Activated T-helper 9 cell treated with anti-CD3 and anti-CD28 coated beads, Interleukin-2, amount 50 U/mL, for 16 hours (primary cell): ENCODE data around the gene NRG2.

Experiments used
- DNase-seq: peaks from one replicate; pipeline ENCODE4 v3.0.0-alpha.2; 2020; ENCODE audit warnings: low read depth

The NRG2 gene

GRCh38 chr5:140042643-140043507 is at the start of gene NRG2:
NRG2 (minus strand) TSS chr5:140043299.
- peak; percentile 13 for DNase-seq

DNA sequence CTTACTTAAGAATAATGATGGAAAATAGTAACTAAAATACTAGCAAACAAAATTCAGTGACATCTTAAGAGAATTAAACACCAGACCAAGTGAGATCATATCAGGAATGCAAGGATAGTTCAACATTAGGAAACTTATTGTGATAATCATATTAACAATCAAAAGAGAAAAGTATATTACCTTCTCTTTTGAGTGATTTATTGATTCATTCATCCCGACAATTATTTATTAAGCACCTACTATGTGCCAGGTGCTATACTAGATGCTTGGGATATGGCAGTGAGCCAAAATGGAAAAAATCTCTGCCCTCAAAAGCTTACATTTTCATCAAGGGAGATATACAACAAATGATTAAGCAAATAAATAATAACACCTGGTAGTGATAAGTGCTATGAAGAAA is 47.2 kb upstream of the NRG2 start:
- no peak for DNase-seq

GRCh38 chr5:140084541-140084940 is 41.4 kb upstream of the NRG2 start:
- no peak for DNase-seq

- no peak for DNase-seq
These were observed 40.6 kb upstream of the NRG2 start for GRCh38 chr5:140083650-140084049.

DNA sequence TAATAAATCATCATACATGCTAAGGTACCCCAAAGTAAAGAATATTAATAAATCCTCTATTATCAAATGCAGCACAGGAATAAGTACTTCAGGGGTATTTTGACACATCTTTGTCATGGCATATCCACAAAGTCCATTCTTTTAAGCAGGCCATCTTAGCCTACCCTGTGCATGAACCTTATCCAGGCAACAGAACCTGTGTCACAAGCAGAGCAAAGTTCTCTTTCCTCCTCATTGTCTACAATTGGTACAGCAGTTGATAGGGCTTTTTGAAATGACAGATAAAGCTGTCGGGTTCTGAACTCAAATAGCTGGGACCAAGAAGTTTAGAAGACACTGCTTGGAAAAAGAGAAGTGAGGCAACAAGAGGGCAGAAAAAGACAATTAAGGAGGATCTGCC is 40.0 kb upstream of the NRG2 start:
- no peak for DNase-seq

- DNase-seq: no peak
These were observed 33.7 kb upstream of the NRG2 start for GRCh38 chr5:140076788-140077187.

DNA sequence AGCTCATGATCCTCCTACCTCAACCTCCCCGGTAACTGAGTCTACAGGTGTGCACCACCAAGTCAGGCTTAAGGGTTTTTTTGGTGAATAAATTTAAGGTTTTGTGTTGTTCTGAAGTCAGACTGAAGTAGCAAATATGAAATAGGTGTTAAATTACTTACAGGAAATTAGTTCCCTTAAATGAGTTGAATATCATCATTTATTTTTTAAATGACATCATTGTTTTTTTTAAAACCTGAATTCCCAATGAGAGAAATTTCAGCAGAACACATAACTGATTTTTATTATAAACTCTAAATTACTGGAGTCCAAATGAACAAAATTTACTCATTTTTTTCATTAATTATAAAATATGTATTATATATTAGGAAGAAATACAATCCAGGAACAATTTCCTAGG is 33.0 kb upstream of the NRG2 start:
- DNase-seq: no peak

DNA sequence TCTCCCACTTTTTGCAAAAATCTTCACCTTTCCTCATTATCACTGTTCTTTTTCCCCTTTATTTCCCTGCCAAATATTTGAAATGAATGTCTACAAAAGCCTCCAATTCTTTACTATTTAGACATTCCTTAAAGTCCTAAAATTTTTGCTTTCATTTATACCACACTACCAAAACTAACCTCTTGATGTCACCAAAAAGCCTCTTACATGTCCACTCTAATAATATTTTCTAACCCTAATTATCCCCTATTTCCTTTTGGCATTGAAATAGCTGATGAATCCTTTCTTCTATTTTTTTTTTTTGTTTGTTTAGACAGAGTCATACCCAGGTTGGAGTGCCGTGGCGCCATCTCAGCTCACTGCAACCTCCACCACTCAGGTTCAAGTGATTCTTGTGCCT is 32.3 kb upstream of the NRG2 start:
- DNase-seq: no peak

DNA sequence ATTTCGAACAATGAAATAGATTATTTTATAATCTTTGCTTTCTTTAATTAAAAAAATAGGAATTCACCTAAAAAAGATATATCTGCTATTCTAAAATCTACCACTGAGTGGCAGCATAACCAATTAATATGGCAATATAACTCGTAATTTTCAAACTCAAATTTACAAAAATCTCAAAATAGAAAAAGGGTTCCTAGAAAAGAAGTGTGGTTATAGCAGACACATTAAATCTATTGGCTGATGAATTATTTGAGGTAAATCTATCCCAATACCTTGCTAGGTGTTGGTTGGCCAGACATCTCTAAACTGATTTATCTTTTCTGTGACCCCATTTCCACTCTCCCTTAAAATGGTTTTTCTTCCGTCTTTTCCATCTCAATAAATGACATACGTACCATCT is 30.2 kb upstream of the NRG2 start:
- DNase-seq: no peak

DNA sequence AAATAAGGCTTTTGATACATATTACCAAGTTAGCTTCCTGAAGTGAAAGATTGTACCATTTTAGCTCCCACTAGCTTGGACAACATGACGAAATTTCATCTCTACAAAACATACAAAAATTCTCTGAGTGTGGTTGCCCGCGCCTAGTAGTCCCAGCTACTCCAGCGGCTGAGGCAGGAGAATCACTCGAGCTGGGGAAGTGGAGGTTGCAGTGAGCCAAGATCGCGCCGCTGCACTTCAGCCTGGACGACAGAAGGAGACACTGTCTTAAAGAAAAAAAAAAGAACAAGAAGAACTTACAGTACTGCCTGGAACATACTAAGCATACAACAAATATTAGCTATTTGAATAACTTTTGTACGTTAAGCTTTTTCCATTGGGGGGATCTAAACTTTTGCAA is 29.7 kb upstream of the NRG2 start:
- no peak for DNase-seq

- DNase-seq: no peak
These were observed 17.7 kb upstream of the NRG2 start for GRCh38 chr5:140060816-140061215.

GRCh38 chr5:140058212-140058932 is 15.3 kb upstream of the NRG2 start:
- DNase-seq: no peak

- DNase-seq: no peak
These were observed 13.8 kb upstream of the NRG2 start for GRCh38 chr5:140056880-140057279.

GRCh38 chr5:140055152-140055551 is 12.1 kb upstream of the NRG2 start:
- DNase-seq: no peak

- no peak for DNase-seq
These were observed 11.1 kb upstream of the NRG2 start for GRCh38 chr5:140054086-140054689.

DNA sequence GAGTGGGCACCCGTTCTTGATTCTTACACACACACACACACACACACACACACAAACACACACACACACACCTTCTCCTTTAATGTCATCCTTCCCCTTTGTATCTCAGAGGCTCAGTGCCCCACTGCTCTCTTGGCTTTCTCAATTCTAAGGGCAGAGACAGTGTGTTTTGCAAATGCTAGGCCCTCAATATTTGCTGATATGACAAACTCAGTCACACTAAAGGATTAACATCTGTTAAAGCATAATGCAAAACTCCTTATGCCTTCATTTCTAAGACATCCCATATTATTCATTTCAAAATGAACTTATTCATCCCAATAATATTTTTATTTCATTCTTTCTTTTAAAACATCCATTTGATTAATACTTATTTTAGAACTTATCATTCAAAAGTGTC is 8.9 kb upstream of the NRG2 start:
- DNase-seq: no peak

DNA sequence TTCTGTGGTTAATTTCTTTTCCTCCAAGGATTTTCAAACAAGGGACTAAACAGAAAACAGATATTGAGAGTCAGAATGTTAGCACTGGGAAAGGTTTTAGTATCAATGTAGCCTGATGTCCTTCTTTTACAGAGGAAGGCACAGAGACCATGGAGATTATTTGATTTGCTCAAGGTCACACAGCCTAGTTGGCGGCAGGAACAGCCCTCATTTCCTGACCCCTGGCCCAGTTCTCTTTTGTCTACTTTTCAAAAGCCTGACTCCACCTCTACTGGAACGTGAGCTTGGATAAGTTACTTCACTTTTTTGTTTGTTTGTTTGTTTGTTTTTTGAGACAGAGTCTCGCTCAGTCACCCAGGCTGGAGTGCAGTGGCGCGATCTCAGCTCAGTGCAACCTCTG is 6.6 kb upstream of the NRG2 start:
- no peak for DNase-seq

DNA sequence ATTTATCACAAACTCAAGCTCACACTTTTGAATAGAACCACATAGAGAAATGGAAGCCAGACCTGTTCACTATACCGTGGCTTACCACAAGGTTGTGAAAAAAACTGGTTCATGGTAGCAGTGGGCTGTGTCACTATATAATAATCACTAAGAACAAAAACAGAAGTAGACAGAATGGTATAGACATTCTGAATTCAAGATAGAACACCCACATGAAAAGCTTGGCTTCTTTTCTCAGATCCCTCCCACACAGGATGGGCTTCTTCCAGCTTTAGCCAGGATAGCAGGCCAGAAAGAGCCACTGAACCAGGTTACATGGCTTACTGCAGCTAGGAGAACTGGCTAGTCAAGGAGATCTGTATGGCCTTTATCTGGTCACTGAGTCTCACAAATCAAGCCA is 6.1 kb upstream of the NRG2 start:
- no peak for DNase-seq

DNA sequence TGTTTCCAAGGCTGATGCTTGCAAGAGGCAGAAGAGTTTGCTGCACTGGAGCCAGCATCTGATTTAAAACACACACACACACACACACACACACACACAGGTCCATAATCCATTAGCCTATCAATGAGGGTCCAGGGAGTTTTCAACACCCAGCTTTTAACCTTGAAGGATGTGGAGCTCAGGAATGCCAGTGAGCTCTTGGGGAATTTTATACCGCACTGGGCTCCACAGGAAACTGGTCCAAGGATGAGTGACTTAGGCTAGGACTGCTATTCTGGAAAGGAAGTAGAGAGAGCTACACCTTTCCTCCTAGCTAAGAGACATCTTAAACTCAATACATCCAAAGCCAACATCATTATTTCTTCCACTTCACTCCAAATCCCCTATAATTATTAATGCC is 942 bp upstream of the NRG2 start:
- no peak for DNase-seq

DNA sequence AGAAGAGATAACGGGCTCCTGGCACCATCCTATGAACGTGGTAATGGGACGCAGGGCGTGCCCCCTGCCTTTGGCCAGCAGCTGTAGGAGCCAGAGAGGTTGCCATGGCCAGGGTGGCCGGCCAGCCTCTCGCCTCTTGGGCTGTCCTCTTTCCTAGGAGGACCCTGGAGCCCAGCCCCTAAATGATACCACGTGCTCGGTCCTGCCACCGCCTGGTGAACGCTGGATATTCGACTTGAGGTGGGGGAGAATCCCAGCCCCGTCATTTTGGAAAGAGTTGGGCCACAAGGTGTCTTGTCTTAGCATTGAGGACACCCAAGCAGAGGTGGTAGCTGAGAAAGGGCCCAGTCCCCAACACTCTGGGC is 391 bp upstream of the NRG2 start:
- DNase-seq: no peak

GRCh38 chr5:140042393-140042642 is 781 bp downstream of the NRG2 start:
- DNase-seq: no peak

- DNase-seq: no peak
These were observed 1.4 kb downstream of the NRG2 start for GRCh38 chr5:140041492-140042392.

DNA sequence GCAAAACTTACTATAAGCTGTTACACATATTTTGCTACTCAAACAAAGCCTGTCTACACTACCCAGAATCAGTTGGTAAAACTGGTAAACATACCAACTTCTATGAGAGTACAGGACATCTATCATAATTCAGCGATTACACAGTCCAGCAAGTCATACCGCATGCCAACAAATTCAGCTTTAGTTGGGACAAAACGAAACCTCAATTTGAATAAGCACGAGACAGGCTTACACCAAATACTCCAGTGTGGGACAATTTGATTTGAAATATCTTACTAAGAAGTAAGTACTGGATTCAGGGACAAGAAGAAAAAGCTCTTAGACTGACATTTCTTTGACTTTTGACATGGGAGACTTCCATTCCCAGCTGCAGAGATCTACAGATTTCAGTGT is 2.0 kb downstream of the NRG2 start:
- DNase-seq: no peak
